Measurements from ENCODE around the gene CARD6. TPM values are rescaled to one million over a fixed set of nuclear protein-coding genes. Genes with fewer than 3 reads are reported as not detected.

The CARD6 gene
- total RNA-seq, 1 donor from 2014 or later = 6.1 TPM

- Histone ChIP-seq H3K27me3 (ENCODE audit: control insufficient read depth, insufficient read depth, low read length) (no peaks in the 10 kb centered on the region), H3K36me3 (ENCODE audit: control insufficient read depth, insufficient read depth, low read length) (no peaks in the 10 kb centered on the region), H3K4me3 (ENCODE audit: low read depth, low read length) (peak overlapping the region; percentile 71)
- no peak for TF ChIP-seq CTCF (IDR thresholded peaks at IDR 0.05; ENCODE audit: insufficient read depth, low read length, severe bottlenecking)
- DNase-seq (ENCODE audit: low read depth) (peak; percentile 37), FAIRE-seq (no peak)
Measured at GRCh38 chr5:40797273-40798011, 43.7 kb upstream of the CARD6 start.

GRCh38 chr5:40798012-40798800 is 43.0 kb upstream of the CARD6 start, which contains the start of gene PRKAA1:
Gene PRKAA1, minus strand, starts transcription at chr5:40798374. Its CDS starts 185 bp downstream, at chr5:40798189.
- TF ChIP-seq CTCF (IDR thresholded peaks at IDR 0.05; ENCODE audit: insufficient read depth, low read length, severe bottlenecking) = peak; percentile 77
- Histone ChIP-seq H3K36me3 (ENCODE audit: control insufficient read depth, insufficient read depth, low read length) (no peaks in the 10 kb centered on the region), H3K4me3 (ENCODE audit: low read depth, low read length) (peak within 1 kb of the TSS; percentile 71), H3K27me3 (ENCODE audit: control insufficient read depth, insufficient read depth, low read length) (no peaks in the 10 kb centered on the region)
- FAIRE-seq (no peak), DNase-seq (ENCODE audit: low read depth) (peak; percentile 61)

- peak overlapping the region; percentile 71 for H3K4me3 ChIP-seq (ENCODE audit: low read depth, low read length)
- peak; percentile 50 for DNase-seq (ENCODE audit: low read depth)
- H3K36me3 ChIP-seq (ENCODE audit: control insufficient read depth, insufficient read depth, low read length) = no peaks in the 10 kb centered on the region
- FAIRE-seq = no peak
- no peak for TF ChIP-seq CTCF (IDR thresholded peaks at IDR 0.05; ENCODE audit: insufficient read depth, low read length, severe bottlenecking)
- H3K27me3 ChIP-seq (ENCODE audit: control insufficient read depth, insufficient read depth, low read length) = no peaks in the 10 kb centered on the region
Measured at GRCh38 chr5:40798801-40799210, 42.4 kb upstream of the CARD6 start.

GRCh38 chr5:40799258-40799657 is 41.9 kb upstream of the CARD6 start:
- H3K36me3 ChIP-seq (ENCODE audit: control insufficient read depth, insufficient read depth, low read length) = no peaks in the 10 kb centered on the region
- H3K4me3 ChIP-seq (ENCODE audit: low read depth, low read length) = no peak overlapping the region
- FAIRE-seq = no peak
- TF ChIP-seq CTCF (IDR thresholded peaks at IDR 0.05; ENCODE audit: insufficient read depth, low read length, severe bottlenecking) = no peak
- no peak for DNase-seq (ENCODE audit: low read depth)
- no peaks in the 10 kb centered on the region for H3K27me3 ChIP-seq (ENCODE audit: control insufficient read depth, insufficient read depth, low read length)

- DNase-seq (ENCODE audit: low read depth) = no peak
- no peak for FAIRE-seq
- no peaks in the 10 kb centered on the region for H3K36me3 ChIP-seq (ENCODE audit: control insufficient read depth, insufficient read depth, low read length)
- no peak for TF ChIP-seq CTCF (IDR thresholded peaks at IDR 0.05; ENCODE audit: insufficient read depth, low read length, severe bottlenecking)
- H3K27me3 ChIP-seq (ENCODE audit: control insufficient read depth, insufficient read depth, low read length) = no peaks in the 10 kb centered on the region
- H3K4me3 ChIP-seq (ENCODE audit: low read depth, low read length) = no peak overlapping the region
Measured at GRCh38 chr5:40801771-40802562, 39.2 kb upstream of the CARD6 start.
